Uterus (tissue), 4 donors: ENCODE data around the gene NTRK2. TPM values are rescaled to one million over a fixed set of nuclear protein-coding genes. Genes with fewer than 3 reads are reported as not detected.

Experiments
- DNase-seq, 2 donors: peaks; one replicate each; pipeline ENCODE4 v3.0.0-alpha.2; 2019 to 2020
- H3K27ac ChIP-seq, 2 donors: fragments of 200-600 bp; sonication (generic); 1 replicate in 1 of 2; 2 replicates in 1 of 2; pipeline ENCODE4 v1.5.1; 2016 to 2018
- H3K27me3 ChIP-seq, 2 donors: fragments of 200-600 bp; sonication (generic); one replicate each; pipeline ENCODE4 v1.5.1; 2018 to 2019; ENCODE audit warnings: control low read depth in 1 of 2
- H3K36me3 ChIP-seq, 2 donors: fragments of 200-600 bp; sonication (generic); one replicate each; pipeline ENCODE4 v1.5.1; 2019; ENCODE audit warnings: control low read depth in 1 of 2
- H3K4me1 ChIP-seq, 2 donors: fragments of 200-600 bp; sonication (generic); one replicate each; pipeline ENCODE4 v1.5.1; 2018 to 2019; ENCODE audit warnings: control low read depth in 1 of 2
- H3K4me3 ChIP-seq, 2 donors: fragments of 200-600 bp; sonication (generic); 1 replicate in 1 of 2; 2 replicates in 1 of 2; pipeline ENCODE4 v1.5.1; 2018 to 2019; ENCODE audit warnings: mild to moderate bottlenecking in 1 of 2
- H3K9me3 ChIP-seq, 2 donors: fragments of 200-600 bp; sonication (generic); one replicate each; pipeline ENCODE4 v1.5.1; 2019; ENCODE audit warnings: control low read depth in 1 of 2
- CTCF ChIP-seq, 4 experiments: fragments of 200-600 bp in 2 of 4; fragments of 450-650 bp in 2 of 4; sonication (generic) in 2 of 4; IDR thresholded peaks; one replicate each; pipeline ENCODE4 v1.5.1; 2016 to 2019; ENCODE audit warnings: antibody characterized with exemption in 4 of 4, mild to moderate bottlenecking in 2 of 4, moderate library complexity in 1 of 4
- POLR2A ChIP-seq, 2 donors: fragments of 450-650 bp; IDR thresholded peaks; one replicate each; pipeline ENCODE4 v1.6.1; 2016; ENCODE audit warnings: antibody characterized with exemption in 2 of 2, mild to moderate bottlenecking in 1 of 2, moderate library complexity in 1 of 2
- intact Hi-C: fragments of 100-400 bp; cut with DNase I; formaldehyde crosslinking; loops from one replicate; pipeline ENCODE4 v1.15.1; 2023; ENCODE audit warnings: low total_unique reads
- total RNA-seq, 4 donors: library from RNA; depleted of rRNA in 3 of 4; stranded (reverse); fragments of >200 nt in 3 of 4; gene quantifications; one replicate each; pipeline versions ENCODE4 v1.1.0 to v1.2.4, GENCODE V29; 2014 to 2023
- donor health status: DM: yes; HTN: yes; CAD: no.

NTRK2 gene
- total RNA-seq, 4 donors from 2014 or later: 6.5 to 23.2 (median 12.5) TPM

- intact Hi-C loops: no loop called here
- no peaks in the 10 kb centered on the region for H3K27me3 ChIP-seq
- TF ChIP-seq CTCF (IDR thresholded peaks at IDR 0.05): no peak
- no peak for TF ChIP-seq POLR2A (IDR thresholded peaks at IDR 0.05)
- no peak overlapping the region for H3K4me3 ChIP-seq
- DNase-seq: no peak
- no peak overlapping the region for H3K27ac ChIP-seq
- H3K9me3 ChIP-seq: no peaks in the 10 kb centered on the region
- no peaks in the 10 kb centered on the region for H3K4me1 ChIP-seq
- H3K36me3 ChIP-seq: no peaks in the 10 kb centered on the region
Measured at GRCh38 chr9:84874596-84874995, 205.1 kb downstream of the NTRK2 start.

- H3K27me3 ChIP-seq: no peaks in the 10 kb centered on the region
- peak overlapping the region in 1 of 2 donors; percentile 23 for H3K27ac ChIP-seq
- intact Hi-C loops: no loop called here
- no peaks in the 10 kb centered on the region for H3K36me3 ChIP-seq
- DNase-seq: no peak
- no peak overlapping the region for H3K4me3 ChIP-seq
- H3K9me3 ChIP-seq: no peaks in the 10 kb centered on the region
- no peak for TF ChIP-seq POLR2A (IDR thresholded peaks at IDR 0.05)
- TF ChIP-seq CTCF (IDR thresholded peaks at IDR 0.05): no peak
- no peaks in the 10 kb centered on the region for H3K4me1 ChIP-seq
Measured at GRCh38 chr9:84875193-84875592, 205.7 kb downstream of the NTRK2 start.

GRCh38 chr9:84879631-84880030 is 210.1 kb downstream of the NTRK2 start:
- Histone ChIP-seq H3K9me3 (no peaks in the 10 kb centered on the region), H3K27ac (no peak overlapping the region), H3K4me1 (no peaks in the 10 kb centered on the region), H3K27me3 (no peaks in the 10 kb centered on the region), H3K36me3 (no peaks in the 10 kb centered on the region), H3K4me3 (no peak overlapping the region)
- TF ChIP-seq POLR2A (IDR thresholded peaks at IDR 0.05): no peak
- DNase-seq: no peak
- intact Hi-C loops: no loop called here

- no peaks in the 10 kb centered on the region for H3K36me3 ChIP-seq
- no peak overlapping the region for H3K27ac ChIP-seq
- DNase-seq: no peak
- H3K4me1 ChIP-seq: no peaks in the 10 kb centered on the region
- intact Hi-C loops: no loop called here
- TF ChIP-seq CTCF (IDR thresholded peaks at IDR 0.05): no peak
- TF ChIP-seq POLR2A (IDR thresholded peaks at IDR 0.05): no peak
- H3K9me3 ChIP-seq: no peaks in the 10 kb centered on the region
- H3K4me3 ChIP-seq: no peak overlapping the region
- no peaks in the 10 kb centered on the region for H3K27me3 ChIP-seq
Measured at GRCh38 chr9:84880835-84881234, 211.3 kb downstream of the NTRK2 start.

GRCh38 chr9:84886866-84887265 is 217.3 kb downstream of the NTRK2 start:
- Histone ChIP-seq H3K9me3 (no peaks in the 10 kb centered on the region), H3K27me3 (no peaks in the 10 kb centered on the region), H3K36me3 (no peaks in the 10 kb centered on the region), H3K27ac (no peak overlapping the region), H3K4me3 (no peak overlapping the region), H3K4me1 (peaks cover 0 to 1% of the 10 kb centered on the region in 2 donors)
- intact Hi-C loops: no loop called here
- TF ChIP-seq CTCF (IDR thresholded peaks at IDR 0.05) (no peak), POLR2A (IDR thresholded peaks at IDR 0.05) (no peak)
- no peak for DNase-seq

GRCh38 chr9:84891924-84892323 is 222.4 kb downstream of the NTRK2 start:
- TF ChIP-seq CTCF (IDR thresholded peaks at IDR 0.05) (no peak), POLR2A (IDR thresholded peaks at IDR 0.05) (no peak)
- H3K4me1 ChIP-seq: peaks cover 0 to 2% of the 10 kb centered on the region in 2 donors
- no peaks in the 10 kb centered on the region for H3K27me3 ChIP-seq
- DNase-seq: no peak
- no peaks in the 10 kb centered on the region for H3K9me3 ChIP-seq
- H3K4me3 ChIP-seq: no peak overlapping the region
- H3K27ac ChIP-seq: no peak overlapping the region
- no peaks in the 10 kb centered on the region for H3K36me3 ChIP-seq
- intact Hi-C loops: no loop called here
